HG02798 (cell line): ENCODE data around the gene SPEG.

Source experiments
- ATAC-seq: cut with Tn5 transposase; IDR thresholded peaks from one replicate; pipeline ENCODE4 v1.9.1; 2021; ENCODE audit warnings: mild to moderate bottlenecking; ENCODE audit not compliant: unreplicated experiment, poor library complexity

The SPEG gene

GRCh38 chr2:219474285-219475060 lies 39.8 kb downstream of the SPEG start:
- ATAC-seq: no peak

- ATAC-seq: no peak
Measured at GRCh38 chr2:219475278-219475677, 40.6 kb downstream of the SPEG start.

- peak; percentile 42 for ATAC-seq
Measured at GRCh38 chr2:219475697-219476651, 41.3 kb downstream of the SPEG start.

- ATAC-seq: no peak
Measured at GRCh38 chr2:219476652-219477151, 42.1 kb downstream of the SPEG start.

GRCh38 chr2:219477179-219477578 lies 42.5 kb downstream of the SPEG start:
- no peak for ATAC-seq

GRCh38 chr2:219477815-219478214 lies 43.2 kb downstream of the SPEG start:
- no peak for ATAC-seq

- ATAC-seq: no peak
Measured at GRCh38 chr2:219478916-219479315, 44.3 kb downstream of the SPEG start.

- ATAC-seq: no peak
Measured at GRCh38 chr2:219480004-219480403, 45.4 kb downstream of the SPEG start.

- ATAC-seq: no peak
Measured at GRCh38 chr2:219482674-219483405, 48.2 kb downstream of the SPEG start.

GRCh38 chr2:219483451-219484342 lies 49.1 kb downstream of the SPEG start:
- ATAC-seq: no peak

- no peak for ATAC-seq
Measured at GRCh38 chr2:219484343-219485200, 49.9 kb downstream of the SPEG start.

GRCh38 chr2:219485201-219485580 lies 50.5 kb downstream of the SPEG start:
- no peak for ATAC-seq

- ATAC-seq: no peak
Measured at GRCh38 chr2:219486380-219486959, 51.8 kb downstream of the SPEG start.

- no peak for ATAC-seq
Measured at GRCh38 chr2:219488149-219488843, 53.7 kb downstream of the SPEG start.

- no peak for ATAC-seq
Measured at GRCh38 chr2:219488844-219489194, 54.2 kb downstream of the SPEG start.

- no peak for ATAC-seq
Measured at GRCh38 chr2:219489315-219489714, 54.7 kb downstream of the SPEG start.

- ATAC-seq: no peak
Measured at GRCh38 chr2:219490186-219490585, 55.5 kb downstream of the SPEG start.
